H1 (cell line): Measurements from ENCODE around the gene CDKN1B. TPM values are rescaled to one million over a fixed set of nuclear protein-coding genes. Genes with fewer than 3 reads are reported as not detected.

Experiments used
- ASH2L ChIP-seq: fragments of 200-600, 300-600 bp; sonication (generic); IDR thresholded peaks from one replicate; pipeline ENCODE4 v1.7.1; 2017; ENCODE audit warnings: low read length
- BACH1 ChIP-seq: IDR thresholded peaks from 2 replicates; pipeline ENCODE4 v1.6.1; 2012; ENCODE audit warnings: low read length, improper control_type of control experiment
- BCL11A ChIP-seq, 2 experiments: IDR thresholded peaks; one replicate each; pipeline ENCODE4 v1.6.1; 2011; ENCODE audit warnings: low read depth in 2 of 2, low read length in 2 of 2, mild to moderate bottlenecking in 2 of 2
- BRCA1 ChIP-seq: IDR thresholded peaks from 2 replicates; pipeline ENCODE4 v1.6.1; 2012; ENCODE audit warnings: low read depth, low read length, improper control_type of control experiment
- CHD1 ChIP-seq: IDR thresholded peaks from 2 replicates; pipeline ENCODE4 v1.6.1; 2012; ENCODE audit warnings: low read depth, low read length, improper control_type of control experiment
- MAX ChIP-seq: IDR thresholded peaks from 2 replicates; pipeline ENCODE4 v1.6.1; 2012; ENCODE audit warnings: inconsistent platforms
- NANOG ChIP-seq: IDR thresholded peaks from 2 replicates; pipeline ENCODE4 v1.6.1; 2011; ENCODE audit warnings: low read length, low read depth, mild to moderate bottlenecking, inconsistent platforms; ENCODE audit not compliant: insufficient read depth, poor library complexity, severe bottlenecking
- RNF2 ChIP-seq: fragments of 200-900, 300-1000 bp; sonication (generic); IDR thresholded peaks from 2 replicates; pipeline ENCODE4 v1.7.1; 2016; ENCODE audit warnings: borderline replicate concordance, low read depth, mild to moderate bottlenecking, antibody characterized with exemption, low read length; ENCODE audit not compliant: poor library complexity, severe bottlenecking; ENCODE audit errors: missing control alignments
- SRF ChIP-seq: IDR thresholded peaks from 2 replicates; pipeline ENCODE4 v1.6.1; 2011; ENCODE audit warnings: mild to moderate bottlenecking, low read depth, low read length, moderate library complexity
- SUZ12 ChIP-seq: fragments of 200-600 bp; sonication (generic); IDR thresholded peaks from 2 replicates; pipeline ENCODE4 v1.6.1; 2012; ENCODE audit warnings: mild to moderate bottlenecking, inconsistent platforms, low read length, moderate library complexity, mixed read lengths
- TAF7 ChIP-seq: optimal IDR thresholded peaks from 2 replicates; pipeline ENCODE3; 2011; ENCODE audit warnings: low read depth, mild to moderate bottlenecking, inconsistent platforms, low read length, moderate library complexity, borderline replicate concordance
- YY1 ChIP-seq: IDR thresholded peaks from 2 replicates; pipeline ENCODE4 v1.6.1; 2011; ENCODE audit warnings: low read depth, mild to moderate bottlenecking, low read length
- polyA plus RNA-seq, 7 experiments: library from polyadenylated mRNA; depleted of rRNA in 3 of 7; stranded (reverse) in 5 of 7; unstranded in 2 of 7; fragments of >200 nt in 5 of 7; fragments of 200-250 nt in 2 of 7; gene quantifications; 1 replicate in 5 of 7; 2 replicates in 1 of 7; 4 replicates in 1 of 7; pipeline versions ENCODE4 v1.2.1 to v1.2.3, GENCODE V29; 2011 to 2013; ENCODE audit warnings: missing spikeins in 2 of 7, mixed read lengths in 2 of 7
- total RNA-seq: library from RNA; stranded (reverse); fragmentation: NEBNext Ultra II Directional; extraction: Animal tissue kit (Norgen Biotek cat#: 25700); gene quantifications from 2 replicates; pipeline ENCODE4 v1.2.1, GENCODE V29; 2021

CDKN1B gene
- total and polyA plus RNA-seq, 2 of the 8 experiments (the other 6 are each of a cell fraction or from before 2014, with no cell fraction given): 6.5 to 27.2 TPM

- TF ChIP-seq TAF7 (peak; percentile 5), BACH1 (no peak), YY1 (no peak), BRCA1 (no peak), BCL11A (IDR thresholded peaks at IDR 0.05; ENCODE audit: low read depth in 2 of 2, low read length in 2 of 2) (no peak), NANOG (no peak), RNF2 (no peak), MAX (peak; percentile 51), SUZ12 (peak; percentile 55; the same call in 1 of the 2 replicates), SRF (no peak), ASH2L (peak; percentile 90), CHD1 (no peak)
- TF ChIP-seq, all 59 proteins: peak for 9
Observed at GRCh38 chr12:12723681-12724420, 6.7 kb downstream of the CDKN1B start (continued).
